DMS53 treated with DMSO at 0.1 percent for 48 hours (cell line): ENCODE measurements around the gene ADD1.
"Not testable (repeated sequence)": the region's sequence is repeated elsewhere in the genome, so short reads cannot be mapped to it uniquely, and the experiment has no call there.

Source experiments
- DNase-seq: peaks from one replicate; lab custom pipeline; 2025; ENCODE audit not compliant: unreplicated experiment; lab: John Stamatoyannopoulos, UW

Gene ADD1

DNA sequence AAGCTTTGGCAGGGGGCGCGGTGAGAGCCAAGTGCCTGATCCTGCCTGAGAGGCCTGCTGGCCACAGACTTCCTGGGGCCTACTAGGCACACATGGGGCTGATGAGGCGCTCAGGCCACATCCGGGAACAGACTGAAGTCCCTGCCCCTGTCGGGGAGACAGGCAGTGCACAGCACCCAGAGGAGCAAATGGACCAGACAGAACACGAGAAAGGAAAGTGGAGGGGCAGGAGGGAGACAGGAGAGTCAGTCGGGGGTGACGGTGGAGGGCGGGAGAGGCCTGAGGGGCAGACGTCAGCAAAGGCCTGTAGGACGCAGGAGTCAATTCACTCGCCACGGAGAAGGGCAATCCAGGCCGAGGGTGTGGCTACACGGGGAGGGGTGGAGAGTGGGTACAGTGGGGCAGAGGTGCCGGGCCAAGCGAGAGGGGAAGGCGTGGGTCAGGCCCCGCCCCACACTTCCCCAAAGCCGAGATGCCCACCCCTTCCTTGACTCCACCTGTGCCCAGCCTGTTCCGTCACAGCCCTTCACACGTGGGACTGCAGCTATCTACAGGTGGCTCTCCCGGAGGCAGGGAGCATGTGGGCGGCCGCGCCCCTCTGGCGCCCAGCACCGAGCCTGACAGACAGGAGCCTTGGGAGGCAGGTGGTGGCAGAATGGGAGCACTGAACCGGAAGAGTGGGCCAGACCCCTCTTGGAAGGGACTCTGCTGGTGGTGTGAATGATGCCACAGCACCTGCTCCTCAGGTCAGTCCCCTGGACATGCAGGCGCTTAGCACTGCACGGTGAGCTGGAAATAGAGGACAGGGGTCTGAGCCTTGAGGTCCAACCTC lies 99.1 kb downstream of the ADD1 start:
- DNase-seq = no peak

DNA sequence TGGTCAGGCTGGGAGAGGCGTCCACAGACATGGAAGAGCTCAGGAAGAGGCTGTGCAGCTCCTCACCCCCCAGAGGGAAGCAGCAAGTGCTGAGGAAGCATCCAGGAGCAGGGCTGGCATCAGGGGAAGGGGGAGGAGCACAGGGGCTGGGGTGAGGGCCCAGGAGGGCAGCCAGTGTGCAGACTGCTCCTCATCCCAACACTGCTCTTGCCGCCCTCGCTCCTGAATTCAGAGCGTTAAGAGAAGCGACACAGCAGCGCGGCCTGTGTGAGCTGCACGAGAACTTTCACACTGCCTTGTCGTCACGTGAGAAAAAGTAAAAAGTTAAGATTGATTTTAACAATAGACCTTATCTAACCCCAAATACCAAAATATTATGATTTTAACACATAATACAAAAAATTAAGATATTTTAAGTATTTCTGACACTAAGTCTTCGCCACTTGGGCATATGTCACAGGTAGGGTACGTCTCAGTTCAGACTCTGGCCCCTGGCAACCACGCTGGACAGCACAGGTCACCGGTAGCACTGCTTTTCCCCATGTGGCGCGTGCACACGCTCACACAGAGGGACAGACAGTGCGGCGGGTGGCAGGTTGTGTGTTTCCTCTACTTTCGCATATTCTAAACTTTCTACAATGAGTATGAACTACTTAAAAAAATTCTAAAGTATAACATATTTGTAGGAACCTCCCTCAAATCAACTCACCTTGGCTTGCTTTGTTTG lies 99.9 kb downstream of the ADD1 start:
- DNase-seq = no peak

DNA sequence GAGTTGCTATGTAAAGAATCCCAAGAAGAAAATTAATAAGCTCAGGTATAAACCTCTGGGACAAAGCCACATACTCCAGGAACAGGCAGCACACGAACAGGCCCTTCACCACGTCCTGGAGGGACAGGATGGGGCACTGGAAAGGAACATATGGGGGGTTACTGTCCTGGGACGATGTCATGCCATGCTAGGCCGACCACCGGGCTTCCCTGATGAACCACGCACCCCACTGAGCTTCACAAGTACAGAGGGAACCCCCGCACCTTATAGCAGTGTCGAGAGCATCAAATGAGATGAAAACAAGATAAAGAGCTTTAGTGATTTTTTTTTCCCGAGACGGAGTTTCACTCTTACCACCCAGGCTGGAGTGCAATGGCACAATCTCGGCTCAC lies 100.4 kb downstream of the ADD1 start:
- no peak for DNase-seq

DNA sequence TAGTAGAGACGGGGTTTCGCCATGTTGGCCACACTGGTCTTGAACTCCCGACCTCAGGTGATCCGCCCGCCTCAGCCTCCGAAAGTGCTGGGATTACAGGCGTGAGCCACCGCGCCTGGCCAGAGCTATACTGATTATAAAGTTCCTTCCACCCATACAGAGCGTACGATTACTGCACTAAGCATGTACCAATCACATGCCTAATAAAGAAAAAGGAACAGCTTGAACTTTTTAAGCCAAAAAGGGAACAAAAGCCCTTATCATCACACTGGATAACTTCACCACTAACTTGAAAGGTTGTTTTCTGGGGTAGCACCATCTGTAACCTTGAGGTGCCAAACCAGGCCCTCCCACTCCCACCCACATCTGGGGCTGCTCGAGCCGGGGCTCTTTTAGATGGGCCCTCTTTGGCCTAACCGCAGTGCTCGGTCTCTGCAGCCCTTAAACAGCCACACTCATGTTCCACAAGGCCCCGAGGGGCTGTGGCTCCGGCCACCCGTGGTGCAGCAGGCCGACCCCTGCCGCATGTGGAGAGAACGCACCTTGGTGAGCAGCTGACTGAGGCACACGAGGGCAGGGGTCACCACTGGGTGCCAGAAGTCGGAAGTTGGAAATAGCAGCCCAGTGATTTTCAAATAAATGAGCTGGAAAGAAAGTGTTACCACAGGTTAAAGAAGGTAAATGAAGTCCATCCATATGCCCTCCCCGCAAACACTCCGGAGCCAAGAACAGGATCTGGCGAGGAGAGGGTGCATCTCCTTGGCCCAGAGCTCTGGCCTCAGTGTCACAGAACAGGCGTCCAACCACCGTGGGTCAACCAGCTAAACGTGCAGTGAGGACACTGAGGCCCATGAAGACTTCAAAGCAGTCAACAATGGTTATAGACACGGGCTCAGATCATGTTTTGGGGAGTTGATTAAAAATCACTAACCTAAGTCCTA lies 101.2 kb downstream of the ADD1 start:
- no peak for DNase-seq

DNA sequence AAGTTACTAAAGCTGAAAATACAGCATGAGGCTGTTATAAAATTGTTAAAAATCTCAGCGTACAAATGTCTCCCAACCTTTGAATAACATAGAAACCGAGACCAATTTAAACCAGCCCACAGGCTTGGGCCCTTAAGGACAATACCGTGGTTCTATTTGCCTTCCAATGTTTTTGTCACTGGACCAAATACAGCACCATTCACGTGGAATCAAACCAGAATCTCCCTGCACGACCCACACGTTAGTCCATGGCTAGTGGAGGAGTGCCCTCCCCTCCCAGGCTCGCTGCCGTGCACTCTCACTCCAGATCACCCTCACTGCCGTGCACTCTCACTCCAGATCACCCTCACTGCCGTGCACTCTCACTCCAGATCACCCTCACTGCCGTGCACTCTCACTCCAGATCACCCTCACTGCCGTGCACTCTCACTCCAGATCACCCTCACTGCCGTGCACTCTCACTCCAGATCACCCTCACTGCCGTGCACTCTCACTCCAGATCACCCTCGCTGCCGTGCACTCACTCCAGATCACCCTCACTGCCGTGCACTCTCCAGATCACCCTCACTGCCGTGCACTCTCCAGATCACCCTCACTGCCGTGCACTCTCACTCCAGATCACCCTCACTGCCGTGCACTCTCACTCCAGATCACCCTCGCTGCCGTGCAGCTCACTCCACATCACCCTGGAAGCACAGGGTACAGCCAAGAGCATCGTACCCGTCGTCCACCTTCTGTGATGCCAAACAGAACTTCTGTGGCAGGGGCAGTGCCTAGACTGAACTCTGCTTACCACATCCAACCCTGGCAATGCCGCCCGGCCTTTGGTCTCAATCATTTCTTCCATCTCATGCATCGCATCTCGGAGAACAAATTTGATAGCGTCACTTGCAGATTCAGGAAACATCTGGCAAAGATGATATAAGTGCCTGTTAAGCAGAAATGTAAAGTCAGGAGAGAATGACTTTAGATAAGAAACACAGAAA lies 102.3 kb downstream of the ADD1 start:
- not testable (repeated sequence) for DNase-seq

DNA sequence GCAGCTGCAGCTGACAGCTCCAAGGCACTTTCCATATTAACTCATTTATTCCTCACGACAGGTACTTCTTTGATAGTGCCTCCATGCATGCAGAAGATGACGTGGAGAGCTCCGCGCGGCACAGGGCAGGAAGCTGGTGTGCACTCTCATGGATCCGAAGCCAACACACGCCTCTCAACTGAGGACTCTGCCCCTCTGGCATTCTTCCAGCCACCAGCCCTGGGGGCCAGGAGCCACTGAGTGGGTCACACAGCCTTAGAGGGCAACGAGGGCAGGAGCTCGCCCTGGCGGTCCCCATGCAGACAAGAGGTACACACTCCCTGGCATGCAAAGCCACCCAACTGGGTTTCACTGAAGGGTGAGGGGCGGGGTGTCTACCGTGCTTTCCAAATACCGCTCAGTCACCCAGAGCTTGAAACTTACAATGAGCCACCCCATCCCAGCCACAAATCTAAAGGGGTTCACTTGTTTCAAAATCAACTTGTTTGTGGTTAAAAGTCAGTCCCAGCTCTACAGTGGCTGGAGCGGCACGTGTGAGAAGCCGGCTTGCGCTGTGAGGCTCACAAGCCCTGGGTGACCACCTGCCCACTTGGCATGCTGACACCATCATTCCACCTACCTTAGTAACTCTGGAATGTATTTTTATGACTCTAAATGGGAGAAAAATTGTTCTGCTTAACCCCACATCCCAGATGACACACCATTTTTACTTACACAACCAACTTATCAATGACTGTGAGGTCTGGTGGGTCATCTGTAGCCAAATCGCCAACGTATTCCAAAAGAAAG lies 103.4 kb downstream of the ADD1 start:
- no peak for DNase-seq

DNA sequence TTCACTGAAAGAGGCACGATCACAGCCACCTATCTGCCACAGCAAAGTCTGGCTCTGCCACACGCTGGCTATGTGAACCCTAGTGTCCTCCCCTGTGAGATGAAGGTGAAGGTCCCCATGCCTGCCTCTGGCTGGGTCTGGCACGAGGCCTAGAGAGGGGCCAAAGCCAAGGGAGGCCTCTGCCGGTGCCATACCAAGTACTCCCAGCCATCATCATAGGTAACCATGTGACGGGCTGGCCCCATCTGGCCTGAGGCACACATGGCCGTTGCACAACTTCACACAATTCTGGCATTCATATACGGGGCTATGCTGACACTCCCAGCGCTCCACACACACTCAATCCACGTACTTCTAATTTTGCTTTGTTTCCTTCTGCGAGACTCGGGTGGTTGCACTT lies 104.3 kb downstream of the ADD1 start:
- no peak for DNase-seq

DNA sequence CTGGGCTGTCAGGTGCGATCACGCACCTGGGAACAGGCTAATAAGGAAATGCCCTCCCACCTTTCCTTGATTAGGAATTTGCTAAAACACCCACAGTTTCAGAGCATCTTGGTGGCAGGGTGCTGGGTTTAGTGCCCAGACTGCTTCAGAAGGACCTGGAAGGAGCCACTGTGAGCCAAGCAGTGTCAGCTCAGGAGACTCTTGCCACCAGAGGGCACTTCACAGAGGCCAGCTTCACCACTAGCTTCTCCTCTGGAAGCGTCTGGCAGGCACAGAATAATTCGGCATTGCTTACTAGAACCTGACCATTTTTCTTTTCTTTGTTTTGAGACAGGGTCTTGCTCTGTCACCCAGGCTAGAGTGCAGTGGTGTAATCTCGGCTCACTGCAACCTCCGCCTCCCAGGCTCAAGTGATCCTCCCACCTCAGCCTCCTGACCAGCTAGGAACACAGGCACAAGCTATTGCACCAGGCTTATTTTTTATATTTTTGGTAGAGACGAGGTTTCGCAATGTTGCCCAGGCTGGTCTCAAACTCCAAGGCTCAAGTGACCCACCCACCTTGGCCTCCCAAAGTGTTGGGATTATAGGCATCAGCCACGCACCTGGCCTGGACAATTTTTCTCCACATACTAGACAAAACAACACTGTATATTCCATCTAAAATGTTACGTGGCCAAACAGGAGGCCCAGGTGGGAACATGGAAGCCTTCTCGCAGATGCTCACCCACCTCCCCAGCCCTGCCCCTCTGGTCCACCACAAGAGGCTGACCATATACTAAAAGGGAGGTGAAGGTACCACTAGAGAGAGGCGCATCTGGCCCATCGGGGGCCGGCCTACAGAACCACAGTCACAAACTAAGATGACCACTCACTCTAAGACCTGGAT lies 105.5 kb downstream of the ADD1 start:
- no peak for DNase-seq

DNA sequence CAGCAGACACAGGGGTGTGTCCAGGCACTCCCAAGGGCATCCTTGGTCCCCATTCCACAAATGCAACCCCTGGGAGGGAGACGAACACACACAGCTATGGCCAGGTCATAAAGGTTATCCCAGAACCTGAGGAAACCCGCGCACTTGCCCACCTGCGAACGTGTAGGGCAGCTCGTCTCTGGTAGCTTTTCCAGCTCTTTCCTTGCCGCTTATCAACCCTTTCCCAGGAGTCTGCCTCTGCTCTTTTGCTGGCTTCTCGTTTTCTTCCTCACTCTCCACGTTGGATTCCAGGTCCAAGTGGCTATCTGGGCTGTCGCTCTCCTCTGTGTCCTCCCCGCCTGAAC lies 106.1 kb downstream of the ADD1 start:
- DNase-seq = no peak

DNA sequence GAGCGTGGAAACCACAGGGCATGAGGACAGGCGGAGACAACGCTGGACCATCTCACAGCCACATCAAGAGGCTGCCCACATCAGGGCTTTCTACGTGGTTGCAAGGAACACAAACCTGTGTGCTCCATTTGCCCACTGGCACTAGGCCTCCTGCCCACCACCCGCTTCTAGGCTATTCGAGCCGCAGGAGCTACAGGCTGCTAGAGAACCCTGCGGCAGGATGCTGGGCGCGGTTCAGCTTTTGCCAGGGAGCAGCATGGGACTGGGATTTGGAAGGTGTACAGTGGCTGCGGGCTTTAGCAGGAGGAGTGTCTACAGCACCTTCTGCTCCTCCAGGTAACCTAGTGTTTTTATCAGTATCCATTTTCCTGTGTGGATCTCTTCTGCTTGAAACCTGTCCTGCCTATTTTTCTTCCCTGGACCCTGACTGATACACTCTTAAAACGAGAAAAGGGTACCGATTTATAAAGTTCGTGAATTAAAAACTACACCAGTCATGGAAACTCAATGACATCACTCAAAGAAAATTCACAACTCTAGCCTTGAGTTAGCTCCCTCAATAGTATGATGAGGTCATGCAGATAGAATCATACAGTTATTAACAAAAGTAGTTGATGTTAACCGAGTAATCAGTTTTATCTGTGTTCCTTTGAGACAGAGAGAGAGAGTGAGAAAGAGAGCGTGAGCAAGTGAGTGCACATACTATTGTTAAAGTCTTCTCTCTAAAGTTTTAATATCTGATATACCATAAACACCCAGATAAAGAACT lies 106.8 kb downstream of the ADD1 start:
- DNase-seq = no peak

DNA sequence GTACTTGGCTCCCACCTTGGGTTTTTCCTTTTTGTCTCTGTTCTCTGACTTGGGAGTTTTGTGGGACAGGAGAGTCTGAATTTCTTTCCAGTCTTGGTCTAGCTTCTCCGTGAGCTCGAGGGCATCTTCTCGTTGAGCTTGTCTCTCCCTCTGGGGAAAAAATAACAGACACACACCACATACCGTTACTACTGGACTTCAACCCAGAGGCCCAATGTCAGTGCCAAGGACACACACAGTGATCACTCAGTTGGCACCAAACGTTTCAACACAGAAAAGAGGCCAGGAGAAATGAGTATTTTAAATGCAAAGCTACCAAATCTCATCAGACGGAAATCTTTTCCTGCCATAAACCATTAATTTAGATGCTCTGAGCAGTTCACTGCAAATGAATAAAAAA lies 109.9 kb downstream of the ADD1 start:
- DNase-seq = no peak

DNA sequence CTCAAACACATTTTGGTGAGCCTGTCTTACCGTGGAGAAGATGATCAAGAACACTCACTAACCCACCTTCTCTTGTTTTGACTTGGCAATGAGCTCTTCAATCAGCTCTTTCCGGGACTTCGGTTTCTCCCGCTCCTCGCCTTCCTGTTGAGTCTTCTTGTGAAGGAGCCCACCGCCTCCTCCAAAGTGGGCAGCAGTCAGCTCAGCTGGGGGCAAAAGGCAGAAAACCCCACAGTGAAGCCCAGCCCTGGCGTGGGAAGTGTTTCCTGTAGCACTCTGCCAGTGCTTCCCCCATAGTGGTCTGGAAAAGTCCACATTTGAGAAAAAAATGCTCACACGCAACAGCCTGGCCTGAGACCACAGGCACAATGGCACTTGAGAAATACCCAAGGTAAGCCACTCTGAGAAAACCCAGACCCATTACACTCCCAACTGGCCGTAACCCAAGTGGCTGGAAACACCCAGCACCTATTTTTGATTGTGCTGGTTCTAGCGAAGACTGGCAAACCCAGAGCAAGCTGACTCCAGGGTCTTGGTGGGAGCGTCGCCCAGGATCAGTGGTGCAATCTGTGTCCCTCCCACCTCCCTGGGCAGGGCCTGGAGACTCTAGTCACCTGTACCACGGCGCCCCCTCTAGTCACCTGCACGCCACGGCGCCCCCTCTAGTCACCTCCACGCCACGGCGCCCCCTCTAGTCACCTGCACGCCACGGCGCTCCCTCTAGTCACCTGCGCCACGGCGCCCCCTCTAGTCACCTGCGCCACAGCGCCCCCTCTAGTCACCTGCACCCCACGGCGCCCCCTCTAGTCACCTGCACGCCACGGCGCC lies 110.9 kb downstream of the ADD1 start:
- DNase-seq = peak; percentile 18

DNA sequence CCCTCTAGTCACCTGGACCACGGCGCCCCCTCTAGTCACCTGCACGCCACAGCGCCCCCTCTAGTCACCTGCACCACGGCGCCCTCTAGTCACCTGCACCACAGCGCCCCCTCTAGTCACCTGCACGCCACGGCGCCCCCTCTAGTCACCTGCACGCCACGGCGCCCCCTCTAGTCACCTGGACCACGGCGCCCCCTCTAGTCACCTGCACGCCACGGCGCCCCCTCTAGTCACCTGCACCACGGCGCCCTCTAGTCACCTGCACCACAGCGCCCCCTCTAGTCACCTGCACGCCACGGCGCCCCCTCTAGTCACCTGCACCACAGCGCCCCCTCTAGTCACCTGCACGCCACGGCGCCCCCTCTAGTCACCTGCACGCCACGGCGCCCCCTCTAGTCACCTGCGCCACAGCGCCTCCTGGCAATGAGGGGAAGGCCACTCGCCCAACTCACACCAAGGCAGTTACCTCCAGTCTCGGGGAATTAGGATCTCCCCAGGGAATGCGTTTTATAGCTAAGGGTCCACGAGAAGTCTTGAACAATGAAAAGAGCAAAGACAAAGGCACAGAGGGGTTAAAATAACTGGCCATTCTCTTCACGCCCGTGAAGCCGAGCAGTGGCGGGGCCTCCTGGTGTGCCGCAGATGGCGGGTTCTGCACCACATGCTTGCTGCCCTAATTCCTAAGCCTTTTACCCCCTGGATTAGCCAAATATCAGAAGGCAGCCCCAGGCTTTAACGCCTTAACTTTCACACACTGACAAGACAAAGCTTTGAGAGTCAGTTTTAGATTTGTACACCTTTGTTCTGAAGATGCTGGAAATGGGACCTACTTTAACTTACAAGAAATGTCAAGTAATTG lies 111.8 kb downstream of the ADD1 start:
- not testable (repeated sequence) for DNase-seq

DNA sequence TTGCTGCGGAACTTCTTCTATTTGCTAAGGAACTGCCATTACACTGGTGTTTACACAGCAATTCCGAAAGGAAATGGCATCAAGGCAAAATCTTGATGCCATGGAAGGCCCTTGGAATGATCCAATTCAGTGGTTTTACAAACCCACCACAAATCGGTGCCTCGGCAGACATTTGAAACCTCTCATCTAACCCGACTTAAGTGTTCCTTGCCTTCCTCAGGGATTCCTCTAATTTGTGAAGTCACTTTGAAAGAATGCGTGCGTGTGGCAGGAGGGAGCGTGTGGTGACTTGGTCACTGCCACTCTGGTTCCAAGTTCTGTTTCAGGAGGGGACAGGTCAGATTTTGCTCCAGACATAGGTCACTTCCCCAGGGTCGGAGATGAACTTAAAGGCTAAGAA lies 114.8 kb downstream of the ADD1 start:
- no peak for DNase-seq

DNA sequence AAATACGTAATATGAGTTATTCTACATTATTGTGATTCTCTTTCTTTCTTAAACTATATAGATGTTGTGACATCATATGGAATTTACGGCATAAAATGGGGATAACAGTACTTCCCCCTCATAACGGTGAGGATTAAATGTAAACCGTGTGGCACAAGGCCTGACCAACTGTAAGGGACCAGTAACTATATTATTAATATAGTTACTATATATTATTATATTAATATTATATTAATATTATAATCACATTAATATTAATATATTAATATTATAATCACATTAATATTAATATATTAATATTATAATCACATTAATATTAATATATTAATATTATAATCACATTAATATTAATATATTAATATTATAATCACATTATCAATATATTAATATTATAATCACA lies 116.8 kb downstream of the ADD1 start:
- DNase-seq = not testable (repeated sequence)

DNA sequence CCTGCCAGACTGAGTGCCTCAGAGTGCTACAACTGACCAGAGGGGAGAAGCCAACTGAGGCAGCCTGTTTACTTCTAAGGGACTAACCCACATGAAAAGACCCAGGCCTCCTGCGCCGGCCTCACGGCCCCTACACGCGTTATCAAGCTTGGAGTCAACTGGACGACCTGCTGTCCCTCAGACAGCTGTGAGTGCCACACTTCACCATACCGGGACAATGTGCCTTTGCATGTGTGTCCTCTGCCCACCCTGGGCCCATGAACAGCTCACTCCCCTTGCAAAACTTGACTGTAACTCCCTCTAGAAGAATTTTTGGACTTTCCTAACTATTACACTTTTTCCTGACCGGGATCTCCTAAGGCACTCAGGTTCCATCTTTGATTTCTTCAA lies 117.8 kb downstream of the ADD1 start:
- DNase-seq = no peak
